ENCODE measurements around the gene SPTBN2.

Gene SPTBN2

GRCh38 chr11:66720223-66720898 lies 8.7 kb downstream of the SPTBN2 start:
- H3K4me3 ChIP-seq (ENCODE audit: control insufficient read depth, low read depth, low read length), result no peak overlapping the region
- no peak for DNase-seq (ENCODE audit: low read depth)
- TF ChIP-seq CTCF (IDR thresholded peaks at IDR 0.05; ENCODE audit: control insufficient read depth, insufficient read depth, low read depth, low read length, missing control alignments), result no peak

GRCh38 chr11:66719111-66719872 lies 9.7 kb downstream of the SPTBN2 start:
- TF ChIP-seq CTCF (IDR thresholded peaks at IDR 0.05; ENCODE audit: control insufficient read depth, insufficient read depth, low read depth, low read length, missing control alignments), result no peak
- no peak for DNase-seq (ENCODE audit: low read depth)
- no peak overlapping the region for H3K4me3 ChIP-seq (ENCODE audit: control insufficient read depth, low read depth, low read length)

- H3K4me3 ChIP-seq (ENCODE audit: control insufficient read depth, low read depth, low read length), result no peak overlapping the region
- TF ChIP-seq CTCF (IDR thresholded peaks at IDR 0.05; ENCODE audit: control insufficient read depth, insufficient read depth, low read depth, low read length, missing control alignments), result no peak
- DNase-seq (ENCODE audit: low read depth), result no peak
These were observed 10.6 kb downstream of the SPTBN2 start for GRCh38 chr11:66718320-66718971.

- DNase-seq (ENCODE audit: low read depth), result no peak
- TF ChIP-seq CTCF (IDR thresholded peaks at IDR 0.05; ENCODE audit: control insufficient read depth, insufficient read depth, low read depth, low read length, missing control alignments), result no peak
- no peak overlapping the region for H3K4me3 ChIP-seq (ENCODE audit: control insufficient read depth, low read depth, low read length)
These were observed 11.1 kb downstream of the SPTBN2 start for GRCh38 chr11:66717925-66718319.

- no peak for TF ChIP-seq CTCF (IDR thresholded peaks at IDR 0.05; ENCODE audit: control insufficient read depth, insufficient read depth, low read depth, low read length, missing control alignments)
- H3K4me3 ChIP-seq (ENCODE audit: control insufficient read depth, low read depth, low read length), result no peak overlapping the region
- no peak for DNase-seq (ENCODE audit: low read depth)
These were observed 12.0 kb downstream of the SPTBN2 start for GRCh38 chr11:66716996-66717395.

- TF ChIP-seq CTCF (IDR thresholded peaks at IDR 0.05; ENCODE audit: control insufficient read depth, insufficient read depth, low read depth, low read length, missing control alignments), result no peak
- no peak overlapping the region for H3K4me3 ChIP-seq (ENCODE audit: control insufficient read depth, low read depth, low read length)
- DNase-seq (ENCODE audit: low read depth), result no peak
These were observed 13.5 kb downstream of the SPTBN2 start for GRCh38 chr11:66715346-66716085.

All from AG09309 (cell line).